Gastrocnemius medialis (tissue), 4 donors: ENCODE data around the gene DHCR24.

Source experiments
- POLR2A ChIP-seq, 2 donors: fragments of 450-650 bp; IDR thresholded peaks; one replicate each; pipeline ENCODE4 v1.6.1; 2017; ENCODE audit warnings: antibody characterized with exemption in 2 of 2, mild to moderate bottlenecking in 2 of 2, moderate library complexity in 2 of 2
- TF ChIP-seq, protein P1 (sequence below), 5 experiments: fragments of 450-650 bp in 3 of 5; fragments of 200-600 bp in 2 of 5; sonication (generic) in 2 of 5; IDR thresholded peaks in 4 of 5; conservative IDR thresholded peaks in 1 of 5; 1 replicate in 4 of 5; 2 replicates in 1 of 5; pipeline ENCODE4 v1.5.1; 2016 to 2019; ENCODE audit warnings: antibody characterized with exemption in 5 of 5, mild to moderate bottlenecking in 3 of 5, moderate library complexity in 3 of 5

DNA sequence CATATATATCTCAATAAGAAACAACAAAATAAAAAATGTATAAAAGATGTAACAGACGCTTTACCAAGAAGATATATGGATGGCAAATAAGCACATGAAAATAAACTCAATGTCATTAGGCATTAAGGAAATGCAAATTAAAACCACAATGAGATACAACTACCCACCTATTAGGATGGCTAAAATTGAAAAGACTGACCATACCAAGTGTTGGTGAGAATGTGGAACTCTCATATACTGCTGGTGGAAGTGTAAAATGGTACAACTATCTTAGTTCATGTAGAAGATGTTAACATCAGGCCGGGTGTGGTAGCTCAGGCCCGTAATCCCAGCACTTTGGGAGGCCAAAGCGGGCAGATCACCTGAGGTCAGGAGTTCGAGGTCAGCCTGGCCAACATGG is 43.5 kb downstream of the DHCR24 start:
- no peak for TF ChIP-seq POLR2A (IDR thresholded peaks at IDR 0.05)
- TF ChIP-seq, protein P1, sequence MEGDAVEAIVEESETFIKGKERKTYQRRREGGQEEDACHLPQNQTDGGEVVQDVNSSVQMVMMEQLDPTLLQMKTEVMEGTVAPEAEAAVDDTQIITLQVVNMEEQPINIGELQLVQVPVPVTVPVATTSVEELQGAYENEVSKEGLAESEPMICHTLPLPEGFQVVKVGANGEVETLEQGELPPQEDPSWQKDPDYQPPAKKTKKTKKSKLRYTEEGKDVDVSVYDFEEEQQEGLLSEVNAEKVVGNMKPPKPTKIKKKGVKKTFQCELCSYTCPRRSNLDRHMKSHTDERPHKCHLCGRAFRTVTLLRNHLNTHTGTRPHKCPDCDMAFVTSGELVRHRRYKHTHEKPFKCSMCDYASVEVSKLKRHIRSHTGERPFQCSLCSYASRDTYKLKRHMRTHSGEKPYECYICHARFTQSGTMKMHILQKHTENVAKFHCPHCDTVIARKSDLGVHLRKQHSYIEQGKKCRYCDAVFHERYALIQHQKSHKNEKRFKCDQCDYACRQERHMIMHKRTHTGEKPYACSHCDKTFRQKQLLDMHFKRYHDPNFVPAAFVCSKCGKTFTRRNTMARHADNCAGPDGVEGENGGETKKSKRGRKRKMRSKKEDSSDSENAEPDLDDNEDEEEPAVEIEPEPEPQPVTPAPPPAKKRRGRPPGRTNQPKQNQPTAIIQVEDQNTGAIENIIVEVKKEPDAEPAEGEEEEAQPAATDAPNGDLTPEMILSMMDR (IDR thresholded peaks at IDR 0.05 in 4 of 5, conservative IDR thresholded peaks at IDR 0.05 in 1 of 5) = no peak
